NOMO-1 treated with dmso at 0.1 percent for 144 hours (cell line): ENCODE measurements around the gene OLFML3.
"Not testable (repeated sequence)": the region's sequence is repeated elsewhere in the genome, so short reads cannot be mapped to it uniquely, and the experiment has no call there.

ENCODE experiments used
- DNase-seq: peaks from one replicate; lab custom pipeline; 2025; ENCODE audit not compliant: unreplicated experiment; lab: John Stamatoyannopoulos, UW

The OLFML3 gene

DNA sequence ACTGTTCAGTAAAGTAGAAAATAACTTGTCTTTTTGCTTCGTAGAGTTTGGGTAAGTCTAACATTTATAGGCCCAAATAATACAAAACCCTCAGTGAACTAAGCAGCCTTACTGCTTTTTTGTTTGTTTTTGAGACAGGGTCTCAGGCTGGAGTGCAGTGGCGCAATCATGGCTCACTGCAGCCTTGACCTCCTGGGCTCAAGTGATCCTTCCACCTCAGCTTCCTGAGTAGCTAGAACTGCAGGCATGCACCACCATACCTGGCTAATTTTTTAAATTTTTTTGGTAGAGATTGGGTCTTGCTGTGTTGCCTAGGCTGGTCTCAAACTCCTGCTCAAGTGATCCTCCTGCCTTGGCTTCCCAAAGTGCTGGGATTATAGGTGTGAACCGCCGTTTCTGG lies 31.1 kb upstream of the OLFML3 start:
- not testable (repeated sequence) for DNase-seq

GRCh38 chr1:113949007-113949406 lies 30.3 kb upstream of the OLFML3 start:
- no peak for DNase-seq

GRCh38 chr1:113950908-113951307 lies 28.4 kb upstream of the OLFML3 start:
- no peak for DNase-seq

GRCh38 chr1:113951719-113952118 lies 27.6 kb upstream of the OLFML3 start:
- no peak for DNase-seq

GRCh38 chr1:113957984-113958383 lies 21.3 kb upstream of the OLFML3 start:
- DNase-seq = no peak

DNA sequence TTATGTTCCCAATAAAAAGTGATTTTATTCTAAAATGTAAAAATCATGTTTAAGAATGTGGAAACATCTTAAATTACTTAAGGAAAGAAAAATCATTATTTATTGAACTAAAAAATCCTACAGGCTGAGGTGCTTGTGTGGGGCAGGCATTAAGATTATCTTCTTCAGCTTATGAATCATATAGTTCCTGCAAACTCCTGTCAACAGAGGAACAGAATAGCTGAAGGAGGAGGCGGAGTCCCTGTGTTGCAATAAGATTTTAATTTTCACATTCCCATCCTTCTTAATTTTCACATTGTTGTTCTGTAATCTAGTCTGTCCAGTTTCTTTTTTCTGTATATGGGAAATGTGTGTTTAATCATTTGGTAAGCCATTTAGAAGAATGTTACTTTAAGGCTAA lies 20.6 kb upstream of the OLFML3 start:
- no peak for DNase-seq

DNA sequence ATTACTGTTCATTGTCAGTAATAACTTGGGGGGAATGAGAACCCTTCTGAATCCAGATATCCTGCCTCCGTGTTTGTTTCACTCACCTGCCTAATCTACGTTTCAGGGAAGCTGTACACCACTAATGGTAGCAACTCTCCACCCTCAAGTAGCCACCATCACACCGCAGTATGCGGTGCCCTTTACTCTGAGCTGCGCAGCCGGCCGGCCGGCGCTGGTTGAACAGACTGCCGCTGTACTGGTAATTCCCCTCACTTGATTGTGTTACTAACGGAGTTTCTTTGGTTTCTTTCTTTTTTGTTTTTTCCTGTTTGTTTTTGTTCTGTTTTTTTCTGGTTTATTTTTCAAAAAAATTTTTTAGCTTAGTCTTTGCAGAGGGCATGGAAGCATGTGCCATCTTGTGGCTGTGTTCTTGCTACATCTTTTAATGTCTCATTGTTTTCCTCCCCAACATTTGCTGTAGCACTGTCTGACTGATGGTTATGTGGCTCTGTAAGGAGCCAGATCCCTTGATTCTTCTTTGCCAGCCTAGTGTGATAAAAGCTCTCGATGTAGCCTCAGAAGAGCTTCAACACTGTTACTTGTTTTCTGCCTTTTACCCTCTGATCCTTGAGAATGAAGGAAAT lies 15.9 kb upstream of the OLFML3 start:
- no peak for DNase-seq

GRCh38 chr1:113965703-113966412 lies 13.4 kb upstream of the OLFML3 start:
- no peak for DNase-seq

- no peak for DNase-seq
Observed at GRCh38 chr1:113972954-113973353, 6.3 kb upstream of the OLFML3 start.

DNA sequence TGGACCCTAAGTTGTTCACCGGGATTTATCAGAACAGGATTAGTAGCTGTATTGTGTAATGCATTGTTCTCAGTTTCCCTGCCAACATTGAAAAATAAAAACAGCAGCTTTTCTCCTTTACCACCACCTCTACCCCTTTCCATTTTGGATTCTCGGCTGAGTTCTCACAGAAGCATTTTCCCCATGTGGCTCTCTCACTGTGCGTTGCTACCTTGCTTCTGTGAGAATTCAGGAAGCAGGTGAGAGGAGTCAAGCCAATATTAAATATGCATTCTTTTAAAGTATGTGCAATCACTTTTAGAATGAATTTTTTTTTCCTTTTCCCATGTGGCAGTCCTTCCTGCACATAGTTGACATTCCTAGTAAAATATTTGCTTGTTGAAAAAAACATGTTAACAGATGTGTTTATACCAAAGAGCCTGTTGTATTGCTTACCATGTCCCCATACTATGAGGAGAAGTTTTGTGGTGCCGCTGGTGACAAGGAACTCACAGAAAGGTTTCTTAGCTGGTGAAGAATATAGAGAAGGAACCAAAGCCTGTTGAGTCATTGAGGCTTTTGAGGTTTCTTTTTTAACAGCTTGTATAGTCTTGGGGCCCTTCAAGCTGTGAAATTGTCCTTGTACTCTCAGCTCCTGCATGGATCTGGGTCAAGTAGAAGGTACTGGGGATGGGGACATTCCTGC lies 3.9 kb upstream of the OLFML3 start:
- peak; percentile 73 for DNase-seq

DNA sequence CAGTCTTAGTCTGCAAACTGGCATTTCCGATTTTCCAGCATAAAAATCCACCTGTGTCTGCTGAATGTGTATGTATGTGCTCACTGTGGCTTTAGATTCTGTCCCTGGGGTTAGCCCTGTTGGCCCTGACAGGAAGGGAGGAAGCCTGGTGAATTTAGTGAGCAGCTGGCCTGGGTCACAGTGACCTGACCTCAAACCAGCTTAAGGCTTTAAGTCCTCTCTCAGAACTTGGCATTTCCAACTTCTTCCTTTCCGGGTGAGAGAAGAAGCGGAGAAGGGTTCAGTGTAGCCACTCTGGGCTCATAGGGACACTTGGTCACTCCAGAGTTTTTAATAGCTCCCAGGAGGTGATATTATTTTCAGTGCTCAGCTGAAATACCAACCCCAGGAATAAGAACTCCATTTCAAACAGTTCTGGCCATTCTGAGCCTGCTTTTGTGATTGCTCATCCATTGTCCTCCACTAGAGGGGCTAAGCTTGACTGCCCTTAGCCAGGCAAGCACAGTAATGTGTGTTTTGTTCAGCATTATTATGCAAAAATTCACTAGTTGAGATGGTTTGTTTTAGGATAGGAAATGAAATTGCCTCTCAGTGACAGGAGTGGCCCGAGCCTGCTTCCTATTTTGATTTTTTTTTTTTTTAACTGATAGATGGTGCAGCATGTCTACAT lies 2.5 kb upstream of the OLFML3 start:
- peak; percentile 16 for DNase-seq

DNA sequence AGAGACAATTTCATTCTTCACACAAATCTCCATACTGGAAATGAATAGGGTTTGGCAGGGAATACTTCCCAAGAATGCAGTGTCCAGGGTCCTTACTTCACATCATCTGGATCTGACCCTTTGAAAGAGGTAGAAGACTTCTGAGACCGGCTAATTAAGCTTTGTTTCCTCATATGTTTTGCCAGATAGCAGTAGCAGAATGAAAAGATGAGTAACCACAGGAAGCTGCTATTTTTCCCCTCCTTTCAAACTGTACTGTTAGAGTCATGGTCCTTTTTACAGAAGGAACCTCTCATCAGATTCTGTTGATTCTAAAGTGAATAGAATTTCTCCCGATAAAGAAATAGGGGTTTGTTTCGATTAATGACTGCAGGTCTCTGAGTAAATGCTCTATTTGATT lies 1.4 kb upstream of the OLFML3 start:
- DNase-seq = no peak

DNA sequence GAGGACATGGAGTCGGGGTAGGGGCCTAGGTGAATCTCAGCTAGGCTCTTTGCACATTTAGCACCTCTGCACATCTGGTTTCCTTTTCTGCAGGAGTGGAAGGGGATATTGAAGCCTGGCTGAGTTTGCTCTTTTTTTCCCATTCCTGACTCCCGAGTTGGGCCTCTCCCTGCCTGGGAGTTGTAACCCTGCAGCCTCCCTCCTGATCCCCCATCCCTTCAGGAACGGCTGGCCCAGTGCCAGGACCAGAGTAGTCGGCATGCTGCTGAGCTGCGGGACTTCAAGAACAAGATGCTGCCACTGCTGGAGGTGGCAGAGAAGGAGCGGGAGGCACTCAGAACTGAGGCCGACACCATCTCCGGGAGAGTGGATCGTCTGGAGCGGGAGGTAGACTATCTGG lies 836 bp downstream of the OLFML3 start:
- no peak for DNase-seq

GRCh38 chr1:113981962-113982931 lies 3.0 kb downstream of the OLFML3 start:
- DNase-seq = peak; percentile 35

DNA sequence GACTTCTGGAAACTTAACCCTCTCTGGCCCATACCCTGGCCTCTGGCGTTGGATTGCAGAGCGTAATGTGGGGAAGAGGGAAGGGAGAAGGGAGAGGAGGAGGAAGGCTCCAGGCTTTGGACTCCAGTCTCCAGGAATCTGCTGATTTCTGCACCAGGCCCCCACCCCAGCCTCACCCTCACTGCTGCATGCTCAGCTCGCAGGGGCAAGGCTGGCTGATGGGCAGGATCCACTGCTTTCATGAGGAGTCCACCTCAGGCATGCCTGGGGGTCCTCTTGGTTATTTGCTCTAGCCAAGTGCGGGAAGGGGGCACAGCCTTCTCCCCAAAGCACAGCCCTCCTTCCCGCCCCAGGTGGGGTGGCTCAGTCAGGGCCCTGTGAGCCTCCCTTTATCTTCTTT lies 3.7 kb downstream of the OLFML3 start:
- DNase-seq = no peak

DNA sequence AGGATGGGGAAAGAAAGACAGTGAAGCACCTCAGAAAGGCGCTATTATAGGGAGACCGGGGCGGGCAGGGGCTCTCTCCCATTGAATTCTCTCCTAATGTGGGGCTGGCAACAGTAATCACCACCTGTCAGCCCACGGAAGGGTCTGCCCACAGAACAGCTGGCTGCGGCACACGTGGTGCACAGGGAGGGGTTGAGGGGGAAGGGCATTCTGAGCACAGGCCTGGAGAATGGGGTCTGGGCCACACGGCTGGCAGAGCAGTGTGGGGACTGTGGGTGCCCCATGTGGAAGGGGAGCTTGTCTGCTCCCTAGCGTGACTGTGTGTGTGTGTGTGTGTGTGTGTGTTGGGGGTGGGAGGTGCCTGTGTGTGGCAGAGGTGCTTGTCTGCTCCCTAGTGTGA lies 4.1 kb downstream of the OLFML3 start:
- no peak for DNase-seq

DNA sequence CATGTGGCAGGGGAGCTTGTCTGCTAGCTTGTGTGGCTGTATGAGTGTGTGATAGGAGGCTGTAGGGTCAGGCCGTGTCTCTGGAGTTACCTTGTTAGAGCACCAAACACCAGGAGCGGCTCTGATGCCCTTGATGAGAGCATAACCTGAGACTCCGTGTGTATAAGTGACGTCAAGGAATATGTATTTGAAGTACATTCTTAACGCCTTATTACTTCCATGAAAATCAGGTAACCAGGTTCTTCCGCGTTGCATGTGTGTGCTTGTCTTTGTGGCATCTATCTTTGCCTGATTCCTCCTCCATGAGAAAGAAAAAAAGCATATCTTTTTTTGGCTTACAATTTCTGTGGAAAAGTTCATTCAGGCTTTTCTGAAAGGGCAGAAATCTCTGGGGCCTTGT lies 4.6 kb downstream of the OLFML3 start:
- no peak for DNase-seq

GRCh38 chr1:113984710-113985109 lies 5.4 kb downstream of the OLFML3 start:
- DNase-seq = no peak

DNA sequence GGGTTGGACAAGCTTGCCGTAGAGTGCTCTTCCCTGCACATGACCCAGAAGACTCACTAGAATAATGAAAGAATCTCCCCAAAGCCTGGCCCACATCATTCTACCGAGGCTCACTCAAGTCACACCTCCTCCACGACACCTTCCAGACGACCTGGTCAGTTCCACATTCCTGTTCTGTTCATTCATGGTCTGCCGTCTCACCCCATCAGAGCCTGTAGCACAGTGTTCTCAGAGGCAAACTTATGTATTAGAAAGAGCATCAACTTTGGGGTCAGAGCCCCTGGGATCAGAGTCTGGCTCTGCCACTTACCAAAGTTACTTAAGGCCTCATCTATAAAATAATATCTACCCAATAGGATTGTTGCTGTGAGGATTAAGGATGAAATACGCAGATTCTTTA lies 7.5 kb downstream of the OLFML3 start:
- DNase-seq = no peak

DNA sequence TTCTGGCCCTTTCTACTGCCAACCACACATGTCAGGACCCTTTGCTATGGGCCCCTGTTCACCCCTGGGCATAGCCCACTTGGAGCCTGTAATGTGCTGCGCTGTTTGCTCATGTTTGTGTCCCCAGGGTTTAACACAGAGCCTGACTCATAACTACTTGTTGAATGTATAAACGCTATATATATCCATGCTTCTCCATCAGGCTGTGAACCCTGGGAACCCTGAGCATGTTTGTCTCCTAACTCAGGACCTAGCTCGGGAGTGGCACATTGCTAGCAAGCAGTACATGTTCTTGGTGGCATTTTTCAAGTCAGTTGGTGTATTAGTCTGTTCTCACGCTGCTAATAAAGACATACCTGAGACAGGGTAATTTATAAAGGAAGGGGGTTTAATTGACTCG lies 8.0 kb downstream of the OLFML3 start:
- no peak for DNase-seq

- DNase-seq = no peak
Observed at GRCh38 chr1:113990530-113990929, 11.3 kb downstream of the OLFML3 start.
